ENCODE measurements around the gene ALK.

GRCh38 chr2:29397039-29397438, 524.3 kb downstream of the ALK start:
- TF ChIP-seq POLR2A (IDR thresholded peaks at IDR 0.05) (no peak), CTCF (IDR thresholded peaks at IDR 0.05) (no peak)
